Fibroblast of pulmonary artery (primary cell): ENCODE measurements around the gene RUVBL2.

Experiments
- DNase-seq: peaks from one replicate; pipeline ENCODE4 v3.0.0-alpha.2; 2010; ENCODE audit warnings: low read depth
- H3K4me3 ChIP-seq: replicated peaks from 2 replicates; pipeline ENCODE4 v1.5.1; 2011; ENCODE audit warnings: low read depth, mild to moderate bottlenecking, control low read depth, low read length, moderate library complexity
- TF ChIP-seq, protein P1 (sequence below): IDR thresholded peaks from 2 replicates; pipeline ENCODE4 v1.5.1; 2011; ENCODE audit warnings: mild to moderate bottlenecking, control low read depth, low read length, inconsistent platforms; ENCODE audit errors: missing control alignments

Gene RUVBL2

DNA sequence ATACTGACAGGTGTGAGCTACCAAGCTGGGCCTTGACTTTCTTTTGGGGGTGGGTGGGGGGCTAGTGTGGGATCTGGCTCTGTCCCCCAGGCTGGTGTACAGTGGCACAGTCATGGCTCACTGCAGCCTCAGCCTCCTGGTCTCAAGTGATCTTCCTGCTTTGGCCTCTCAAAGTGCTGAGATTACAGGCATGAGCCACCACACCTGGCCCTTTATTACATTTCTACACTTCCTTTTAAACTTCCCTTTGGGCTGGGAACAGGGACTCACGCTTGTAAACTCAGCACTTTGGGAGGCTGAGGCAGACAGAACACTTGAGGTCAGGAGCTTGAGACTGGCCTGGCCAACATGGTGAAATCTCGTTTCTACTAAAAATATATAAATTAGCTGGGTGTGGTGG is 16.6 kb upstream of the RUVBL2 start:
- TF ChIP-seq, protein P1, sequence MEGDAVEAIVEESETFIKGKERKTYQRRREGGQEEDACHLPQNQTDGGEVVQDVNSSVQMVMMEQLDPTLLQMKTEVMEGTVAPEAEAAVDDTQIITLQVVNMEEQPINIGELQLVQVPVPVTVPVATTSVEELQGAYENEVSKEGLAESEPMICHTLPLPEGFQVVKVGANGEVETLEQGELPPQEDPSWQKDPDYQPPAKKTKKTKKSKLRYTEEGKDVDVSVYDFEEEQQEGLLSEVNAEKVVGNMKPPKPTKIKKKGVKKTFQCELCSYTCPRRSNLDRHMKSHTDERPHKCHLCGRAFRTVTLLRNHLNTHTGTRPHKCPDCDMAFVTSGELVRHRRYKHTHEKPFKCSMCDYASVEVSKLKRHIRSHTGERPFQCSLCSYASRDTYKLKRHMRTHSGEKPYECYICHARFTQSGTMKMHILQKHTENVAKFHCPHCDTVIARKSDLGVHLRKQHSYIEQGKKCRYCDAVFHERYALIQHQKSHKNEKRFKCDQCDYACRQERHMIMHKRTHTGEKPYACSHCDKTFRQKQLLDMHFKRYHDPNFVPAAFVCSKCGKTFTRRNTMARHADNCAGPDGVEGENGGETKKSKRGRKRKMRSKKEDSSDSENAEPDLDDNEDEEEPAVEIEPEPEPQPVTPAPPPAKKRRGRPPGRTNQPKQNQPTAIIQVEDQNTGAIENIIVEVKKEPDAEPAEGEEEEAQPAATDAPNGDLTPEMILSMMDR: no peak
- no peak for DNase-seq
- H3K4me3 ChIP-seq: no peak overlapping the region

DNA sequence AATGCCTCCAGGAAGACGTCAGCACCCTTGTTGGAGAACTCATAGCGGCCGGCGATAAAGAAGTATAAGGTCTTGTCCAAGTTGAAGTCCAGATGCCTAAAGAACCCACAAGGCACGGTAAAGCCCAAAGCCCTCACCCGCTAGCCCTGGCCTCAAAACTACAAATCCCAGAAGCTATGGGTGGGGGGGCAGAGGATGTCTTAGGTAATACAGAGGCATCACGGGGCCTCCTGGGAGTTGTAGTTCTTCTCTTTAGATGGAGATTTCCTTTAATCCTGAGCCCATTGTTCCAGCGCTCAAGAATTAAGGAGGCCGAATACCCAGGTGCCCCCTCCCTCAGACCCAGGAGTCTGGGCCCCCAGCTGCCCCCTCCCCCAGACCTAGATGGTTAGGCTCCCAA is 11.4 kb upstream of the RUVBL2 start:
- TF ChIP-seq, protein P1: no peak
- no peak overlapping the region for H3K4me3 ChIP-seq
- DNase-seq: no peak

DNA sequence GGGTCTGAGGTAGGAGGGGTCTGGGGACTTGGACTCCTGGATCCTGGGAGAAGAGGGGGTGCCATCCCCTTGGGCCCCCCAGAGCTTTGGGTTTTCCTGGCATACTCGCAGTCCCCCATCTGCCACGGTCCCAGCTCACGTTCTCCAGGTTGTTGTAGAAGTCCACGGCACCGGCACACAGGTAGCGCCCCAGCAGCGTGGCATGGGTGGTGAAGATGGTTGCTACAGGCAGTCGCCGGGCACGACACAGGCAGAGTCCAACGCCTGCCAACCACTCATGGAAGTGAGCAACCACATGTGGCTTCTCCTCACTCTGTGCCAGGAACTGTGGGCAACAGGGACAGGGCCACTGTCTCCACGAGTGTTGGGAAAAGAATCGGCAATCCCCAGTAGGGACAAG is 8.0 kb upstream of the RUVBL2 start:
- H3K4me3 ChIP-seq: no peak overlapping the region
- no peak for DNase-seq
- TF ChIP-seq, protein P1: no peak

GRCh38 chr19:48986211-48986610 is 7.5 kb upstream of the RUVBL2 start:
- H3K4me3 ChIP-seq: no peak overlapping the region
- no peak for DNase-seq
- TF ChIP-seq, protein P1: no peak

DNA sequence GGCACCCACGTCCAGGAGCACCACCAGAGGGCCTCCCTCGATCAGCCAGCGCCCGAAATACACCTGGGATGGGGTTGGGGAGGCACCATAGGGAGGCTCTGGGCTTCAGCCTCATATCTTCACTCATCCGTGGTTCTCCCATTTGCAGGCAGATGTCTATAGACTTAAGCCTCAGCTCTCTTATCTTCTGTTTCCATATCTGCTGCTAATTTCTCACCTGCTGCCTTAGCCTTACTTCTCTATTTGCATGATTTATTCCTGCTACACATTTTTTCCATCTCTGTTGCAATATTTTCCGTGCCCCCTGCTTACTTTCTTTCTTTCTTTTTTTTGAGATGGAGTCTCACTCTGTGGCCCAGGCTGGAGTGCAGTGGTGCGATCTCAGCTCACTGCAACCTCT is 6.4 kb upstream of the RUVBL2 start:
- DNase-seq: no peak
- TF ChIP-seq, protein P1: no peak
- H3K4me3 ChIP-seq: no peak overlapping the region

DNA sequence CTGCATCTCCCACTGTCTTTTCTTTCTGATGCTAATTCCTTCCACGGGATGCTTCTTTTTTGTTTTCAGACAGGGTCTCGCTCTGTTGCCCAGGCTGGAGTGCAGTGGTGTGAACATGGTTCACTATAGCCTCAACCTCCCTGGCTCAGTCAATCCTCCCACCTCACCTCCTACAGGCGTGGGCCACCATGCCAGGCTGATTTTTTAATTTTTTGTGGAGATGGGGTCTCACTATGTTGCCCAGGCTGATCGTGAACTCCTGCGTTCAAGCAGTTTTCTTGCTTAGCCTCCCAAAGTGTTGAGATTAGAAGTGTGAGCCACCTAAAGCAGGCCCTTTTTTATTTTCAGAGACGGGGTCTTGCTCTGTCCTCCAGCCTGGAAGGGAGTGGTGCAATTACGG is 5.4 kb upstream of the RUVBL2 start:
- TF ChIP-seq, protein P1: no peak
- no peak for DNase-seq
- no peak overlapping the region for H3K4me3 ChIP-seq

DNA sequence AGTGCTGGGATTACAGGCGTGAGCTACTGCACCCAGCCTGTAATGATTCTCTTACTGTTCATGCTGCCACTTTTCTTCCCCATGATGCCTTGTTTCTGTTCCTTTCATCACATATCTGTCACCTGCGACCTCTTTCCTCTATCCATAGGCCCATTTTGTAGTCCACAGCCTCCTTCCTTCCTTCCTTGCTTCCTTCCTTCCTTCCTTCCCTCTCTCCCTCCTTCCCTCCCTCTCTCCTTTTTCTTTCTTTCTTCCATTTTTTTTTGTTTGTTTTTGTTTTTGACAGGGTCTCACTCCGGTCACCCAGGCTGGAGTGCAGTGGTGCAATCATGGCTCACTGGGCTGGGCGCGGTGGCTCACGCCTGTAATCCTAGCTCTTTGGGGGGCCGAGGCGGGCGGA is 4.8 kb upstream of the RUVBL2 start:
- no peak overlapping the region for H3K4me3 ChIP-seq
- DNase-seq: no peak
- TF ChIP-seq, protein P1: no peak
